Nephron progenitor cell (in vitro differentiated cells): ENCODE results near the gene PVALB.

Source experiments
- DNase-seq: peaks from one replicate; pipeline ENCODE4 v3.0.0; 2021
- H3K27ac Mint-ChIP-seq: 2 replicates; pipeline ENCODE4 v1.8.0; 2021; ENCODE audit warnings: mild to moderate bottlenecking, moderate library complexity, mixed read lengths
- H3K27me3 Mint-ChIP-seq: 2 replicates; pipeline ENCODE4 v1.8.0; 2021; ENCODE audit warnings: mild to moderate bottlenecking, low read depth, mixed read lengths; ENCODE audit not compliant: poor library complexity
- H3K36me3 Mint-ChIP-seq: 2 replicates; pipeline ENCODE4 v1.8.0; 2021; ENCODE audit warnings: low read depth, mixed read lengths
- H3K4me1 Mint-ChIP-seq: 2 replicates; pipeline ENCODE4 v1.8.0; 2021; ENCODE audit warnings: mixed read lengths
- H3K4me3 Mint-ChIP-seq: 2 replicates; pipeline ENCODE4 v1.8.0; 2021; ENCODE audit warnings: mild to moderate bottlenecking, moderate library complexity, mixed read lengths
- H3K9me3 Mint-ChIP-seq: 2 replicates; pipeline ENCODE4 v1.8.0; 2021; ENCODE audit warnings: mild to moderate bottlenecking, moderate library complexity, mixed read lengths
- TF ChIP-seq, protein P1 (sequence below): fragments of 200-600 bp; sonication (generic); IDR thresholded peaks from 2 replicates; pipeline ENCODE4 v1.5.0; 2021; ENCODE audit warnings: antibody characterized with exemption

The PVALB gene

DNA sequence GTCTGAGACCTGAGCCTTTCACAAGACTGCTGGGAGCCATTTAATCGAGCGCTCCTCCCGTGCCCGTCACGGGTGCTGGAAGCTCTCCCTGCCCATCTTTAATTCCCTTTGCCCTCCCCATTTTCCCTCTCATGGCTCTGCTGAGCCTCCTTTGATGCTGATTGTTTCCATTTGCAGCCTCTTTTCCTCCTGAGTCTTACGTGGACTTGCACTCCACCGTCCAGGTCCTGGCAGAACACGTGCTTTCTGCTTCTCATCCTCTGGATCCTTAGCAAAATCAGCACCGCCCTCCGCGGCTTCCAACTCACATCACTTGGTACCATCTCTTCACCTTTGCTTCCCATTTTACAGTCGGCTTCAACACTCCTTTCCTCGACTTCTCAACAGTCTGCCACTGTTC is 48.2 kb downstream of the PVALB start:
- no peaks in the 10 kb centered on the region for H3K9me3 Mint-ChIP-seq
- DNase-seq = no peak
- H3K4me3 Mint-ChIP-seq = no peak overlapping the region
- peaks cover 2% of the 10 kb centered on the region for H3K27me3 Mint-ChIP-seq
- peaks cover 32% of the 10 kb centered on the region for H3K4me1 Mint-ChIP-seq
- H3K36me3 Mint-ChIP-seq = peaks cover 46% of the 10 kb centered on the region
- H3K27ac Mint-ChIP-seq = no peak overlapping the region
- TF ChIP-seq, protein P1, sequence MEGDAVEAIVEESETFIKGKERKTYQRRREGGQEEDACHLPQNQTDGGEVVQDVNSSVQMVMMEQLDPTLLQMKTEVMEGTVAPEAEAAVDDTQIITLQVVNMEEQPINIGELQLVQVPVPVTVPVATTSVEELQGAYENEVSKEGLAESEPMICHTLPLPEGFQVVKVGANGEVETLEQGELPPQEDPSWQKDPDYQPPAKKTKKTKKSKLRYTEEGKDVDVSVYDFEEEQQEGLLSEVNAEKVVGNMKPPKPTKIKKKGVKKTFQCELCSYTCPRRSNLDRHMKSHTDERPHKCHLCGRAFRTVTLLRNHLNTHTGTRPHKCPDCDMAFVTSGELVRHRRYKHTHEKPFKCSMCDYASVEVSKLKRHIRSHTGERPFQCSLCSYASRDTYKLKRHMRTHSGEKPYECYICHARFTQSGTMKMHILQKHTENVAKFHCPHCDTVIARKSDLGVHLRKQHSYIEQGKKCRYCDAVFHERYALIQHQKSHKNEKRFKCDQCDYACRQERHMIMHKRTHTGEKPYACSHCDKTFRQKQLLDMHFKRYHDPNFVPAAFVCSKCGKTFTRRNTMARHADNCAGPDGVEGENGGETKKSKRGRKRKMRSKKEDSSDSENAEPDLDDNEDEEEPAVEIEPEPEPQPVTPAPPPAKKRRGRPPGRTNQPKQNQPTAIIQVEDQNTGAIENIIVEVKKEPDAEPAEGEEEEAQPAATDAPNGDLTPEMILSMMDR = no peak

DNA sequence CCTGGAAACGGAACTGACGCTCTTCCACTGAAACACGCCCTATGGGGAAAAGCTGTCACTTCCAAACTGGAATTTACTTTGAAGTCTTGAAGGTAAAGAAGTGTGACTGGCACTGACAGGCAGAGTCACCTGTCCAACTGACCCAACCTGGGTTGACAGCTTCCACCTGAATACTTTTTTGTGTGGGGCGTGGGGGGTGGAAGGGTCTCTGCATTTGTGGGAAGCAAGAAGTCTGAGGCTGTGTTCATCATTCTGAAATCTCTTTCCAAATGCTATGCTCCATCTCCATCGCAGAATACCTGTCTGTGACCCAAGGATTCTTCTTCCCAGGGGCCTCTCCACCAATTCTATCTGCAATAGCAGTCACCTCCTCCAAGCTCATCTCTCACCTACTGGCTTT is 48.7 kb downstream of the PVALB start:
- Mint-ChIP-seq H3K27ac (no peak overlapping the region), H3K4me3 (no peak overlapping the region), H3K36me3 (peaks cover 46% of the 10 kb centered on the region), H3K9me3 (no peaks in the 10 kb centered on the region), H3K27me3 (peaks cover 2% of the 10 kb centered on the region), H3K4me1 (peaks cover 31% of the 10 kb centered on the region)
- TF ChIP-seq, protein P1 = no peak
- no peak for DNase-seq

DNA sequence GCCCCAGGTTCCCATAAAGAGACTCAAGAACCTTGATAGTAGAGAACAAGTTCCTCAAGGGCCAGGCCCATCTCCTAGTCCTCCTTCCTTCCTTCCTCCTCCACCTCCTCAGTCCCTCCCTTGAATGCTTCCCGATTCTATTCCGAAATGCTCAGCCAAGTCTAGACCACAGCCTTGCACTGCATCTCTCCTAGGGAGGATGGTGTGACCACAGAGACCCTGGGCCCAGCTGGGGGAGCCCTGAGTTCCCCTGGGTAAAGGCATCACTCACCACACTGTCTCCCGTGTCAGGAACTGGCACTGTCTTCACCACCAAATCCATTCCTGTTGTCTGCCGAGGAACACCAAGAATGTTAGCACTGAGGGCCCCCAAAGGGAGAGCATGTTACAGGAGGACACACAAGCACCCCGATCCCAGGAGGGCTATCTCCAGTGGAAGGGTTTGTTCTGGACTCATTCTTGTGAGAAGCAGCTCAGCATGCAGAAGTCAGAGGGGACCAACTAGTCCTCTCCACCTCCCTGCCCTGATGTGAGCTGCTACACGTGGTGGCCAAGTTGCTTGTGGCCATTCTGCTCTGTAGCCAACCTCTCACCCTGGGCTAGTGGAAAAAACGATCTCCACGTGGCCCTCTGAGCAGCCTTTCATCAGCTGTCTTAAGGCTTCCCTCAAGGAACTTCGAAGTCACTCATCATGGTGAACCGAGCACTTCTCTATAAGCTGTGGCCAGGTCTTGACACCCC is 49.6 kb downstream of the PVALB start:
- Mint-ChIP-seq H3K4me3 (no peak overlapping the region), H3K27ac (no peak overlapping the region), H3K9me3 (no peaks in the 10 kb centered on the region), H3K4me1 (peaks cover 26% of the 10 kb centered on the region), H3K27me3 (peaks cover 2% of the 10 kb centered on the region), H3K36me3 (peaks cover 55% of the 10 kb centered on the region)
- TF ChIP-seq, protein P1 = no peak
- no peak for DNase-seq

DNA sequence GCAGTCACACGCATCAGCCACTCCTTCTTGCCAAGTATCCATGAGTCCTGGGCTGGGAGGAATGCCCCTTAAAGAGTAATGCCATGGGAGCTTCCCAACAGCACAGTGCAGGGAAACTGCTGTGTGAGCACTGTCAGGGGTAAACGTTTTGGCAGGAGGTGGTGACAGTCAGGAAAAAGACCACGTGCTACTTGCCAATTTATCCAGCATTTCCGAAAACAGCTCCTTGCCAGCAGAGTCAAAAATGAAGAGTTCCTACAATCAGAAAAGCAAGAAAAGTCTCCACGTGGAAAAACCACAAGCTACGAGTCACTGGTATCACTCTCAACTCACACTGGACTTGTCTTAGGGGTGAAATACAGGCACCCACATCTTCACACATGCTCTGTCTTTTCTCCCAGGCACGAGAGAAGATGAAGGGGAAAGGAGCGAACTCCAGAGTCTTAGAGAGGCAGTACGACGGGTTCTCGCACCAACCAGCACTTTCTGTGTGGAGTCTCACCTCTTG is 50.8 kb downstream of the PVALB start:
- peaks cover 2% of the 10 kb centered on the region for H3K27me3 Mint-ChIP-seq
- TF ChIP-seq, protein P1 = no peak
- no peak overlapping the region for H3K4me3 Mint-ChIP-seq
- H3K27ac Mint-ChIP-seq = no peak overlapping the region
- no peak for DNase-seq
- peaks cover 15% of the 10 kb centered on the region for H3K4me1 Mint-ChIP-seq
- no peaks in the 10 kb centered on the region for H3K9me3 Mint-ChIP-seq
- H3K36me3 Mint-ChIP-seq = peaks cover 50% of the 10 kb centered on the region

DNA sequence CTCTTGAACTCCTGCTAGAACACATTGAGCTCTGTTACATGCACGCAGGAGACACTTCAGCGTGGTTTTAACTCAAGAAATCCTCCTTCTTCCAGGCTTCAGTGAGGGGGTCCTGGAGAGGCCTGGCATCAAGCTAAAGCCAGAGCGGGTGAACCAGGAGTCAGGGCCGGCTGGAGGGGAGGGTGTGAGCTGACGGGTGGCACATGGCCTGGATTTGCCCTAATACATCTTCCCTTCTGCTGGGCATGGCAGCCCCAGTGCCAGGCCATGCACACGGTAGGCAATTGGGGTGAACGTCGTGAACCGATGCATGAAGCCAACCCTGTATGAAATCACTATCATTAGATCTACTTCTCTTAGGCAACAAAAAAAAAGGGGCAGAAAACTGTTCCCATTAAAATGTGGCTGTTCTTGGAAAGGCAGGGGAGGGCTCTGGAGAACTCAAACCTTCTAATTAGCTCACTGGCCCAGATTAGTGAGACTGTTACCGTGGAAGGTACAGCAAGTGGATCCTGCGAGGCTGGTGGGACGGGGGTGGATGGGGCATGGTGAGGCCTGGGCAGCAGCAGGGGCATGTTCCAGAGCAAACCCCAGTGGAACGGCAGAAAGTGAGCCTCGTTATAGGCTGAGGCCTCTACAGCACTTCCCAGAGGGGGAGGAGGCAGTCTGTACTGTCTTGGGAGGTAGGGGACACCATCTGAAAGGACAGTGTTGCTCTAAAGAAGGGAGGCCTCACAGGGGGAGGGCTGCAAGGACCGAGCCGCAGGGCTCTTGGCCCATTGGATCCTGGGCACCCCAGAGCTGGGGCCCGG is 51.5 kb downstream of the PVALB start:
- no peak for DNase-seq
- Mint-ChIP-seq H3K36me3 (peaks cover 45% of the 10 kb centered on the region), H3K4me3 (no peak overlapping the region), H3K27ac (no peak overlapping the region), H3K9me3 (no peaks in the 10 kb centered on the region), H3K27me3 (peaks cover 2% of the 10 kb centered on the region), H3K4me1 (peaks cover 8% of the 10 kb centered on the region)
- TF ChIP-seq, protein P1 = no peak
